H9 (cell line): ENCODE results near the gene LRRC45. TPM values are rescaled to one million over a fixed set of nuclear protein-coding genes. Genes with fewer than 3 reads are reported as not detected.

Source experiments
- DNase-seq: peaks from one replicate; pipeline ENCODE4 v3.0.0-alpha.2; 2017
- H2AFZ ChIP-seq: one replicate; pipeline ENCODE4 v1.6.1; 2013; ENCODE audit warnings: mild to moderate bottlenecking, low read length, control low read depth, moderate library complexity
- H2AK5ac ChIP-seq: 2 replicates; pipeline ENCODE4 v1.6.1; 2013; ENCODE audit warnings: low read length, control low read depth, mixed read lengths; ENCODE audit not compliant: insufficient read length
- H2BK120ac ChIP-seq: one replicate; pipeline ENCODE4 v1.6.1; 2013; ENCODE audit warnings: low read depth, mild to moderate bottlenecking, low read length, control low read depth, inconsistent platforms; ENCODE audit not compliant: poor library complexity, severe bottlenecking
- H2BK12ac ChIP-seq: 2 replicates; pipeline ENCODE4 v1.6.1; 2013; ENCODE audit warnings: low read length, control low read depth, mixed read lengths, low read depth; ENCODE audit not compliant: insufficient read length
- H2BK15ac ChIP-seq: 2 replicates; pipeline ENCODE4 v1.6.1; 2013; ENCODE audit warnings: low read depth, low read length, control low read depth
- H2BK20ac ChIP-seq: one replicate; pipeline ENCODE4 v1.6.1; 2013; ENCODE audit warnings: low read depth, mild to moderate bottlenecking, low read length, control low read depth, inconsistent platforms; ENCODE audit not compliant: poor library complexity, severe bottlenecking
- H2BK5ac ChIP-seq: 2 replicates; pipeline ENCODE4 v1.6.1; 2013; ENCODE audit warnings: low read length, control low read depth, mixed read lengths; ENCODE audit not compliant: insufficient read length
- H3K14ac ChIP-seq: 2 replicates; pipeline ENCODE4 v1.6.1; 2013; ENCODE audit warnings: low read length, control low read depth; ENCODE audit not compliant: insufficient read depth
- H3K18ac ChIP-seq: 2 replicates; pipeline ENCODE4 v1.6.1; 2013; ENCODE audit warnings: low read depth, mild to moderate bottlenecking, mixed read lengths, low read length, control low read depth; ENCODE audit not compliant: insufficient read length
- H3K23ac ChIP-seq: 2 replicates; pipeline ENCODE4 v1.6.1; 2013; ENCODE audit warnings: low read length, control low read depth, mixed read lengths, low read depth; ENCODE audit not compliant: insufficient read length
- H3K23me2 ChIP-seq: 2 replicates; pipeline ENCODE4 v1.6.1; 2013; ENCODE audit warnings: low read depth, mild to moderate bottlenecking, mixed read lengths, low read length, control low read depth; ENCODE audit not compliant: insufficient read length, poor library complexity, severe bottlenecking
- H3K27ac ChIP-seq: 2 replicates; pipeline ENCODE4 v1.5.1; 2013; ENCODE audit warnings: low read length, control low read depth, mixed read lengths, low read depth; ENCODE audit not compliant: insufficient read length
- H3K27me3 ChIP-seq: 2 replicates; pipeline ENCODE4 v1.6.1; 2013; ENCODE audit warnings: low read length, control low read depth, inconsistent platforms; ENCODE audit not compliant: insufficient read depth
- H3K4ac ChIP-seq: 2 replicates; pipeline ENCODE4 v1.6.1; 2013; ENCODE audit warnings: low read depth, mild to moderate bottlenecking, control low read depth, inconsistent platforms, low read length, moderate library complexity
- H3K4me1 ChIP-seq: 2 replicates; pipeline ENCODE4 v1.6.1; 2013; ENCODE audit warnings: low read length, control low read depth, inconsistent platforms; ENCODE audit not compliant: insufficient read depth
- H3K4me2 ChIP-seq: 2 replicates; pipeline ENCODE4 v1.6.1; 2013; ENCODE audit warnings: low read length, control low read depth, mixed read lengths; ENCODE audit not compliant: insufficient read length, insufficient read depth
- H3K56ac ChIP-seq: 2 replicates; pipeline ENCODE4 v1.6.1; 2013; ENCODE audit warnings: low read depth, mild to moderate bottlenecking, mixed read lengths, low read length, control low read depth; ENCODE audit not compliant: insufficient read length
- H3K79me1 ChIP-seq: 2 replicates; pipeline ENCODE4 v1.6.1; 2013; ENCODE audit warnings: low read depth, mild to moderate bottlenecking, moderate library complexity, low read length, control low read depth, inconsistent platforms; ENCODE audit not compliant: insufficient read depth, poor library complexity, severe bottlenecking
- H3K79me2 ChIP-seq: 2 replicates; pipeline ENCODE4 v1.6.1; 2013; ENCODE audit warnings: low read length, control low read depth, inconsistent platforms; ENCODE audit not compliant: insufficient read depth
- H3K9ac ChIP-seq: 2 replicates; pipeline ENCODE4 v1.6.1; 2013; ENCODE audit warnings: low read length, control low read depth, mixed read lengths; ENCODE audit not compliant: insufficient read length; ENCODE audit errors: extremely low read depth
- H3K9me3 ChIP-seq: one replicate; pipeline ENCODE4 v1.6.1; 2013; ENCODE audit warnings: low read depth, low read length, inconsistent platforms; ENCODE audit not compliant: control insufficient read depth
- H3T11ph ChIP-seq: one replicate; pipeline ENCODE4 v1.6.1; 2013; ENCODE audit warnings: mild to moderate bottlenecking, low read length, control low read depth, inconsistent platforms
- H4K20me1 ChIP-seq: one replicate; pipeline ENCODE4 v1.6.1; 2013; ENCODE audit not compliant: control insufficient read depth, insufficient read length, insufficient read depth
- H4K5ac ChIP-seq: 2 replicates; pipeline ENCODE4 v1.6.1; 2013; ENCODE audit warnings: low read depth, mild to moderate bottlenecking, mixed read lengths, low read length, control low read depth; ENCODE audit not compliant: insufficient read length
- H4K8ac ChIP-seq: replicated peaks from 2 replicates; pipeline ENCODE4 v1.6.1; 2013; ENCODE audit warnings: low read length, control low read depth, mixed read lengths, low read depth; ENCODE audit not compliant: insufficient read length
- H4K91ac ChIP-seq: 2 replicates; pipeline ENCODE4 v1.6.1; 2013; ENCODE audit warnings: low read depth, mild to moderate bottlenecking, moderate library complexity, mixed read lengths, low read length, control low read depth; ENCODE audit not compliant: insufficient read length
- H3K27ac Mint-ChIP-seq, 3 experiments: 2 replicates in 2 of 3; 3 replicates in 1 of 3; pipeline ENCODE4 v1.8.0; 2020 to 2021; ENCODE audit warnings: mixed read lengths in 3 of 3, mild to moderate bottlenecking in 1 of 3, moderate library complexity in 1 of 3
- H3K27me3 Mint-ChIP-seq: 2 replicates; pipeline ENCODE4 v1.8.0; 2021; ENCODE audit warnings: low read depth, mild to moderate bottlenecking, moderate library complexity, mixed read lengths
- H3K36me3 Mint-ChIP-seq, 3 experiments: 2 replicates in 2 of 3; 3 replicates in 1 of 3; pipeline ENCODE4 v1.8.0; 2020 to 2021; ENCODE audit warnings: low read depth in 3 of 3, mixed read lengths in 3 of 3; ENCODE audit not compliant: insufficient read depth in 1 of 3
- H3K4me1 Mint-ChIP-seq, 2 experiments: 2 replicates each; pipeline ENCODE4 v1.8.0; 2020; ENCODE audit warnings: mixed read lengths in 2 of 2
- H3K4me3 Mint-ChIP-seq, 2 experiments: 2 replicates in 1 of 2; 3 replicates in 1 of 2; pipeline ENCODE4 v1.8.0; 2020 to 2021; ENCODE audit warnings: mild to moderate bottlenecking in 2 of 2, mixed read lengths in 2 of 2, moderate library complexity in 1 of 2
- H3K9me3 Mint-ChIP-seq, 2 experiments: 2 replicates in 1 of 2; 3 replicates in 1 of 2; pipeline ENCODE4 v1.8.0; 2020; ENCODE audit warnings: mild to moderate bottlenecking in 2 of 2, mixed read lengths in 2 of 2, moderate library complexity in 1 of 2
- WGBS: extraction: QIAGEN DNeasy Blood & Tissue Kit; methylation state at CpG from one replicate; pipeline ENCODE4 v1.1.7; 2013; ENCODE audit warnings: missing lambda C conversion rate, low lambda C conversion rate, mixed read lengths; ENCODE audit not compliant: insufficient read length; ENCODE audit errors: extremely low coverage; 5-methylcytosine and 5-hydroxymethylcytosine counted together
- total RNA-seq: library from RNA; stranded (reverse); gene quantifications from 2 replicates; pipeline ENCODE4 v1.2.1, GENCODE V29; 2021
- TF ChIP-seq, protein P1 (sequence below): fragments of 200-600 bp; sonication (generic); conservative IDR thresholded peaks from 3 replicates; pipeline ENCODE4 v1.8.0; 2021; ENCODE audit warnings: antibody characterized with exemption, mild to moderate bottlenecking

The LRRC45 gene
- total RNA-seq, 1 experiment from 2014 or later: 28.7 TPM

GRCh38 chr17:82033359-82034085 lies 10.4 kb downstream of the LRRC45 start:
- Histone ChIP-seq H2AK5ac (no peak overlapping the region), H2BK120ac (no peak overlapping the region), H3K79me1 (no peaks in the 10 kb centered on the region), H3T11ph (no peak overlapping the region), H3K9me3 (no peaks in the 10 kb centered on the region), H4K20me1 (no peaks in the 10 kb centered on the region), H3K18ac (no peak overlapping the region), H4K5ac (no peak overlapping the region), H4K91ac (no peak overlapping the region), H2BK20ac (no peak overlapping the region), H2BK15ac (no peak overlapping the region), H3K79me2 (no peaks in the 10 kb centered on the region), H3K23me2 (peaks cover 8% of the 10 kb centered on the region), H2BK12ac (no peak overlapping the region), H3K27ac (no peak overlapping the region), H3K4ac (no peak overlapping the region), H2AFZ (no peak overlapping the region), H3K9ac (no peak overlapping the region), H3K23ac (no peak overlapping the region), H3K14ac (no peak overlapping the region), H3K4me1 (no peaks in the 10 kb centered on the region), H3K27me3 (no peaks in the 10 kb centered on the region; the same call in 1 of the 2 replicates), H3K56ac (no peak overlapping the region), H4K8ac (no peak overlapping the region), H3K4me2 (no peak overlapping the region), H2BK5ac (no peak overlapping the region)
- Mint-ChIP-seq H3K27ac (no peak overlapping the region), H3K9me3 (no peaks in the 10 kb centered on the region), H3K4me1 (peaks cover 7 to 24% of the 10 kb centered on the region in 2 experiments), H3K27me3 (peaks cover 4% of the 10 kb centered on the region), H3K36me3 (peaks cover 8 to 21% (median 16%) of the 10 kb centered on the region in 3 experiments; a peak in 6 of 7 replicates), H3K4me3 (peak overlapping the region in 1 of 2 experiments; percentile 77; a peak in 2 of 5 replicates)
- DNase-seq: no peak
- WGBS: no CpG with 5 or more reads among the region's 38 CpGs
- TF ChIP-seq, protein P1, sequence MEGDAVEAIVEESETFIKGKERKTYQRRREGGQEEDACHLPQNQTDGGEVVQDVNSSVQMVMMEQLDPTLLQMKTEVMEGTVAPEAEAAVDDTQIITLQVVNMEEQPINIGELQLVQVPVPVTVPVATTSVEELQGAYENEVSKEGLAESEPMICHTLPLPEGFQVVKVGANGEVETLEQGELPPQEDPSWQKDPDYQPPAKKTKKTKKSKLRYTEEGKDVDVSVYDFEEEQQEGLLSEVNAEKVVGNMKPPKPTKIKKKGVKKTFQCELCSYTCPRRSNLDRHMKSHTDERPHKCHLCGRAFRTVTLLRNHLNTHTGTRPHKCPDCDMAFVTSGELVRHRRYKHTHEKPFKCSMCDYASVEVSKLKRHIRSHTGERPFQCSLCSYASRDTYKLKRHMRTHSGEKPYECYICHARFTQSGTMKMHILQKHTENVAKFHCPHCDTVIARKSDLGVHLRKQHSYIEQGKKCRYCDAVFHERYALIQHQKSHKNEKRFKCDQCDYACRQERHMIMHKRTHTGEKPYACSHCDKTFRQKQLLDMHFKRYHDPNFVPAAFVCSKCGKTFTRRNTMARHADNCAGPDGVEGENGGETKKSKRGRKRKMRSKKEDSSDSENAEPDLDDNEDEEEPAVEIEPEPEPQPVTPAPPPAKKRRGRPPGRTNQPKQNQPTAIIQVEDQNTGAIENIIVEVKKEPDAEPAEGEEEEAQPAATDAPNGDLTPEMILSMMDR: no peak
